GM12878 (cell line): ENCODE measurements around the gene BAZ2B. TPM values are rescaled to one million over a fixed set of nuclear protein-coding genes. Genes with fewer than 3 reads are reported as not detected.

Experiments
- ATAC-seq: fragments of 200-7000 bp; cut with Tn5 transposase; 3 replicates; pipeline ENCODE4 v1.9.1; 2020; ENCODE audit warnings: mild to moderate bottlenecking, moderate library complexity
- BruUV-seq: library from RNA; stranded (reverse); fragments of 400-500 nt; replicated peaks from 2 replicates; lab custom pipeline; 2021; lab: Mats Ljungman, UMichigan
- CTCF ChIA-PET: fragments of 300-600 bp; sonication (Branson Sonifier 250); formaldehyde crosslinking; extraction: SDS; loops from one replicate; lab custom pipeline; 2021; ENCODE audit warnings: inconsistent platforms; lab: Yijun Ruan, JAX
- POLR2A ChIA-PET: fragments of 350-600 bp; formaldehyde crosslinking; extraction: SDS; loops from one replicate; lab custom pipeline; 2021; ENCODE audit warnings: inconsistent platforms; lab: Charles Lee
- RAD21 ChIA-PET: fragments of 300-600 bp; sonication (Branson Sonifier 250); formaldehyde crosslinking; loops from one replicate; lab custom pipeline; 2023; ENCODE audit warnings: antibody characterized with exemption; ENCODE audit not compliant: unreplicated experiment; lab: Charles Lee
- SMC1A ChIA-PET: fragments of 300-600 bp; sonication (Branson Sonifier 250); formaldehyde crosslinking; loops from one replicate; lab custom pipeline; 2023; ENCODE audit not compliant: unreplicated experiment, uncharacterized antibody; lab: Charles Lee
- DNase-seq: peaks from one replicate; pipeline ENCODE4 v3.0.0-alpha.2; 2011; ENCODE audit warnings: low read depth, low spot score
- FAIRE-seq: peaks from 3 replicates; lab custom pipeline; 2011; peaks lifted over from hg19 to GRCh38; lab: Jason Lieb, UNC
- H2AFZ ChIP-seq: 2 replicates; pipeline ENCODE4 v1.6.0; 2011; ENCODE audit warnings: low read depth, low read length, control low read depth; ENCODE audit not compliant: control insufficient read depth
- H3K27ac ChIP-seq: 2 replicates; pipeline ENCODE4 v1.5.1; 2011; ENCODE audit warnings: control low read depth; ENCODE audit not compliant: control insufficient read depth, insufficient read depth
- H3K27me3 ChIP-seq, 2 experiments: replicated peaks in 1 of 2; 2 replicates each; pipeline versions ENCODE4 v1.6.0 to v1.6.1; 2011; ENCODE audit warnings: low read length in 1 of 2; ENCODE audit not compliant: control insufficient read depth in 2 of 2, insufficient read depth in 2 of 2
- H3K36me3 ChIP-seq, 2 experiments: 2 replicates each; pipeline ENCODE4 v1.5.1; 2011; ENCODE audit warnings: low read length in 1 of 2; ENCODE audit not compliant: control insufficient read depth in 2 of 2, insufficient read depth in 2 of 2
- H3K4me1 ChIP-seq: 2 replicates; pipeline ENCODE4 v1.6.1; 2011; ENCODE audit warnings: mild to moderate bottlenecking, low read length, moderate library complexity, mixed read lengths; ENCODE audit not compliant: control insufficient read depth, insufficient read depth
- H3K4me2 ChIP-seq: 2 replicates; pipeline ENCODE4 v1.6.0; 2011; ENCODE audit warnings: control low read depth; ENCODE audit not compliant: control insufficient read depth, insufficient read depth
- H3K4me3 ChIP-seq: fragments of 200-600 bp; sonication (generic); 2 replicates; pipeline ENCODE4 v1.5.1; 2016
- H3K79me2 ChIP-seq: 2 replicates; pipeline ENCODE4 v1.6.0; 2011; ENCODE audit warnings: low read length; ENCODE audit not compliant: control insufficient read depth, insufficient read depth
- H3K9ac ChIP-seq: 2 replicates; pipeline ENCODE4 v1.8.0; 2011; ENCODE audit warnings: low read length, control low read depth, mixed read lengths; ENCODE audit not compliant: control insufficient read depth, insufficient read depth
- H3K9me3 ChIP-seq: replicated peaks from 3 replicates; pipeline ENCODE4 v1.5.1; 2011; ENCODE audit warnings: mild to moderate bottlenecking, low read length; ENCODE audit not compliant: control insufficient read depth, insufficient read depth
- H4K20me1 ChIP-seq: 2 replicates; pipeline ENCODE4 v1.6.0; 2011; ENCODE audit not compliant: control insufficient read depth, insufficient read depth
- FOS ChIP-seq: IDR thresholded peaks from 3 replicates; pipeline ENCODE4 v1.6.1; 2011; ENCODE audit warnings: borderline replicate concordance; ENCODE audit not compliant: insufficient read length; ENCODE audit errors: extremely low read depth
- GABPA ChIP-seq: IDR thresholded peaks from 2 replicates; pipeline ENCODE4 v1.6.1; 2014; ENCODE audit warnings: antibody characterized with exemption, low read depth, mild to moderate bottlenecking, inconsistent platforms
- HDGF ChIP-seq: fragments of 450-650 bp; IDR thresholded peaks from 2 replicates; pipeline ENCODE4 v1.6.1; 2016; ENCODE audit warnings: antibody characterized with exemption
- IRF4 ChIP-seq: IDR thresholded peaks from 2 replicates; pipeline ENCODE4 v1.6.1; 2011; ENCODE audit warnings: low read depth, low read length
- JUNB ChIP-seq: IDR thresholded peaks from 2 replicates; pipeline ENCODE4 v1.6.1; 2016; ENCODE audit warnings: antibody characterized with exemption, mild to moderate bottlenecking
- LARP7 ChIP-seq: fragments of 450-650 bp; IDR thresholded peaks from 2 replicates; pipeline ENCODE4 v1.6.1; 2017; ENCODE audit warnings: mild to moderate bottlenecking
- MEF2A ChIP-seq: IDR thresholded peaks from 2 replicates; pipeline ENCODE4 v1.6.1; 2011; ENCODE audit warnings: low read depth, mild to moderate bottlenecking, low read length, moderate library complexity; ENCODE audit not compliant: insufficient read depth
- MEF2B ChIP-seq: fragments of 450-650 bp; IDR thresholded peaks from 2 replicates; pipeline ENCODE4 v1.6.1; 2018; ENCODE audit warnings: mild to moderate bottlenecking, moderate library complexity; ENCODE audit not compliant: partially characterized antibody, poor library complexity, severe bottlenecking
- NFYA ChIP-seq: IDR thresholded peaks from 2 replicates; pipeline ENCODE4 v1.6.1; 2011; ENCODE audit warnings: low read depth, mild to moderate bottlenecking, low read length, improper control_type of control experiment, borderline replicate concordance
- RAD21 ChIP-seq: IDR thresholded peaks from 2 replicates; pipeline ENCODE4 v1.6.1; 2011; ENCODE audit warnings: mild to moderate bottlenecking, low read depth, low read length, moderate library complexity; ENCODE audit not compliant: insufficient read depth
- RFX5 ChIP-seq: IDR thresholded peaks from 2 replicates; pipeline ENCODE4 v1.6.1; 2011; ENCODE audit warnings: low read depth, low read length, improper control_type of control experiment
- ZNF384 ChIP-seq: IDR thresholded peaks from 2 replicates; pipeline ENCODE4 v1.6.1; 2012; ENCODE audit warnings: low read depth, mild to moderate bottlenecking, low read length, improper control_type of control experiment, borderline replicate concordance
- ZNF687 ChIP-seq: fragments of 450-650 bp; IDR thresholded peaks from 2 replicates; pipeline ENCODE4 v1.6.1; 2017; ENCODE audit warnings: mild to moderate bottlenecking, moderate library complexity
- WGBS: methylation state at CpG from one replicate; pipeline ENCODE4 v1.1.6; 2016; ENCODE audit warnings: low lambda C conversion rate; ENCODE audit not compliant: insufficient replicate concordance, insufficient coverage; ENCODE audit errors: missing lambda C conversion rate; 5-methylcytosine and 5-hydroxymethylcytosine counted together
- in situ Hi-C: fragments of 300-500 bp; cut with MboI; formaldehyde crosslinking; loops from 9 replicates; pipeline ENCODE4 v1.14.3; 2018; ENCODE audit warnings: mixed read lengths
- intact Hi-C: fragments of 100-400 bp; cut with micrococcal nuclease; formaldehyde crosslinking; loops from one replicate; pipeline ENCODE4 v1.14.2; 2022; ENCODE audit not compliant: unreplicated experiment
- polyA plus RNA-seq, 11 experiments: library from polyadenylated mRNA; depleted of rRNA in 4 of 11; unstranded in 6 of 11; stranded (reverse) in 5 of 11; fragments of >200 nt; fragmentation: Nextera tagmentation in 4 of 11; fragmentation: Illumina TruSeq in 1 of 11; extraction: Ambion mirVana in 4 of 11; extraction: Trizol in 1 of 11; gene quantifications; 1 replicate in 1 of 11; 2 replicates in 10 of 11; pipeline versions ENCODE4 v1.2.1 to v1.2.3, GENCODE V29; 2011 to 2016; ENCODE audit warnings: inconsistent platforms in 2 of 11, missing spikeins in 2 of 11, low read depth in 1 of 11
- total RNA-seq, 4 experiments: library from RNA; depleted of rRNA in 3 of 4; stranded (reverse); fragments of >200 nt in 3 of 4; fragmentation: Illumina TruSeq in 1 of 4; extraction: Trizol in 1 of 4; gene quantifications; 2 replicates each; pipeline versions ENCODE4 v1.2.1 to v1.2.3, GENCODE V29; 2013 to 2021

The BAZ2B gene
- total and polyA plus RNA-seq, 10 of the 15 experiments (the other 5 are each of a cell fraction or from before 2014, with no cell fraction given), result 8.8 to 49.7 (median 24.7) TPM

GRCh38 chr2:159531475-159531874 lies 84.9 kb downstream of the BAZ2B start (continued):
- TF ChIP-seq ZNF687 (no peak), HDGF (no peak)

- Histone ChIP-seq H3K9ac (no peak overlapping the region), H4K20me1 (no peaks in the 10 kb centered on the region), H3K36me3 (no peaks in the 10 kb centered on the region), H3K27ac (no peak overlapping the region), H3K27me3 (no peaks in the 10 kb centered on the region)
- DNase-seq (no peak), FAIRE-seq (no peak)
- ChIA-PET SMC1A (interaction anchor here (0.9 to 2.1 kb wide), 2 partner anchors 11 to 14 kb away, joined by 4 to 6 read pairs; no protein-coding TSS in a partner anchor), RAD21 (no interaction called here)
- intact Hi-C loops, result no loop called here
- 96% methylated on average over 1 of the region's 1 CpG for WGBS
- BruUV-seq, result no TSS peak
- TF ChIP-seq GABPA, result no peak
- TF ChIP-seq MEF2A, result no peak
- no peak for TF ChIP-seq JUNB
- no peak for TF ChIP-seq NFYA
- no peak for TF ChIP-seq IRF4
- TF ChIP-seq LARP7, result no peak
- TF ChIP-seq FOS, result no peak
- no peak for TF ChIP-seq ZNF384
- TF ChIP-seq MEF2B, result no peak
- no peak for TF ChIP-seq RFX5
- no peak for TF ChIP-seq RAD21
- TF ChIP-seq, all 136 proteins: peak for 0
- no peaks in the 10 kb centered on the region for H3K79me2 ChIP-seq
- ATAC-seq, result no peak
- H2AFZ ChIP-seq, result no peak overlapping the region
- POLR2A ChIA-PET, result interaction anchor here (0.6 kb wide), 1 partner anchor 116 kb away, joined by 4 read pairs; no protein-coding TSS in a partner anchor
- H3K4me2 ChIP-seq, result no peak overlapping the region
- in situ Hi-C loops, result no loop called here
- CTCF ChIA-PET, result interaction anchor here (1.5 kb wide), 1 partner anchor 11 kb away, joined by 4 read pairs; no protein-coding TSS in a partner anchor
- no peak overlapping the region for H3K4me3 ChIP-seq
- H3K9me3 ChIP-seq, result no peaks in the 10 kb centered on the region
- H3K4me1 ChIP-seq, result no peaks in the 10 kb centered on the region
Observed at GRCh38 chr2:159526433-159526832, 89.9 kb downstream of the BAZ2B start.
